GM18508 (cell line): ENCODE data around the gene DEXI.
"Not testable (repeated sequence)": the region's sequence is repeated elsewhere in the genome, so short reads cannot be mapped to it uniquely, and the experiment has no call there.

ENCODE experiments used
- ATAC-seq: cut with Tn5 transposase; IDR thresholded peaks from one replicate; pipeline ENCODE4 v1.9.1; 2021; ENCODE audit warnings: moderate number of reproducible peaks; ENCODE audit not compliant: insufficient read depth, unreplicated experiment

Gene DEXI

GRCh38 chr16:10944249-10945064 is 2.2 kb upstream of the DEXI start, which contains the start of gene CLEC16A:
TSS of gene CLEC16A (plus strand) at chr16:10944564. CDS start at chr16:10944718, 154 bp downstream.
- peak; percentile 42 for ATAC-seq

- ATAC-seq = no peak
These were observed 741 bp upstream of the DEXI start for GRCh38 chr16:10943064-10943353.

DNA sequence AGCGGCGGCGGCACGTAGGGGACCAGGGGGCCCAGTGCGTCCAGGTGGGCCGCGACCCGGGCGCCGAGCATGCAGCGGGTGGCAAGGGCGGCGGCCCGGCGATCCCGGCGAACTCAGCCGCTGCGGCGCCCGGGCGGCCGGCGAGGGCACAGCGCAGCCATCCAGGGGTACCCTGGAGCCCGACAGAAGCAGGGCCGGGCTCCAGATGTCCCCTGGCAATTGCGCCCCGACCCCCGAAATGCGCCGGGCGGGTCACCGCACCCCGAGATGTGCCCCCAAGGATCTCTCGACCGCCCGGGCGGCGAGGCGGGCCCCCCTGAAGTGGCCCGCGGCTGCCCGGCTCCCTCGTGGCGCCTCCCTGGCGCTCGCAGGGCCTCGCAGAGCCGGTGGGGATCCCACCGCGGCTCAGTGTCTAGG is 325 bp downstream of the DEXI start:
- not testable (repeated sequence) for ATAC-seq

- ATAC-seq = no peak
These were observed 938 bp downstream of the DEXI start for GRCh38 chr16:10941127-10941933.

- ATAC-seq = no peak
These were observed 1.7 kb downstream of the DEXI start for GRCh38 chr16:10940501-10941079.

GRCh38 chr16:10939649-10940234 is 2.5 kb downstream of the DEXI start:
- no peak for ATAC-seq

- ATAC-seq = no peak
These were observed 3.2 kb downstream of the DEXI start for GRCh38 chr16:10938796-10939648.

- no peak for ATAC-seq
These were observed 3.9 kb downstream of the DEXI start for GRCh38 chr16:10938321-10938720.

DNA sequence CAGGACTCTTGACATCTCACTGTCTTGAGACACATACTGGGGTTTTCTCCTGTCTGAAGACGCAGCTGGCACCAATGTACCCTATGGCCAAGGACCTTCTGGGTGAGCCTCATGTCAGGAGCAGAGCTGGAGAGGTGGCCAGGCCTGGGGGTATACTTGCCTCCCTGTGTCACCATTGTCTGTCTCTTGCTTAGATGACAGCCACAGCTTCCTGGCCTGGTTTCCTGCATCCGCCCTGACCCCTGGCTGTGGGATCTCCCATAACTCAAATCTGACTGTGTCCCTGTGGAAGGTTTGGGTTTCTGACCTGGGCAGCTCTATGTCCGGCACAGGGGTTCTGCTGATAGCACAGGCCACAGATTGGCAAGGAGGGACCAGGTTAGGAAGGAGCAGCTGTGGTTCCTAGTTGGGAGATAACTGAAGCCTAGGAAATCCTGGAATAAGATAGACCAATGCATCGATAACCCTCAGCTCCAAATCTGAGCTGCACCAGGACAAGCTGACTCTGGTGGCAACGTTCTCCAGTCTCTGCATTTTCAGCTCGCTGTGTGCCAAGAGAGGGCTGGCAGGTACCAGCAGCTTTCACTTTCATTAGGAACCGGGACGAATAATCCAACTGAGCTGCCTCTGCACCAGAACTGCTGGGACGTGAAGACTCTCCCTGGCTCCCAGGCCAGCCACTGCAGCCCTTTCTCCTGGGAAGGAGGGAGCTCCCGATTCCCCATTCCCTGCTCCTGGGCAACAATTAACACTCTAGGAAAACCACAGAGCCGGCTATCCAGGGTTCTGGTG is 5.0 kb downstream of the DEXI start:
- ATAC-seq = no peak

- no peak for ATAC-seq
These were observed 5.8 kb downstream of the DEXI start for GRCh38 chr16:10936272-10936984.

- ATAC-seq = no peak
These were observed 6.9 kb downstream of the DEXI start for GRCh38 chr16:10935226-10935915.

- ATAC-seq = no peak
These were observed 7.8 kb downstream of the DEXI start for GRCh38 chr16:10934325-10935107.

DNA sequence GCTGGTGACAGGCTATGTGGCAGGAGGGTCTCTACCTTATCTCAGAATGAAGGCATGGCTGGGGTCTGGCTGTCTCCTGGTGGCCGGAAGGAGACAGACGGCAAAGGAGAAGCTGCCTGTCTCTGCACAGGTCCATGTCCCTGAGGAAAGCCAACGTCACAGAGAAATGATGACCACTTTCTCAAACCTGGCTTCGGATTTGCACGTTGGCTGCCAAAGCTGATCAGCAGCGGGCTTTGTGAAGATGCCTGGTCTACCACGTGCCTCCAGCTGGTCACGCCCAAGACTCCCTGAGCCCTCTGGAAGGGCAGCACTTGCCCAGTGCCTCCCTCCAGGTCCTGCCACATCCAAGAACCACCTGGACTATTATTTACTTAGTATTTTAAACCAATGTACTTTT is 8.4 kb downstream of the DEXI start:
- ATAC-seq = no peak

- no peak for ATAC-seq
These were observed 9.1 kb downstream of the DEXI start for GRCh38 chr16:10932959-10933710.

GRCh38 chr16:10931977-10932632 is 10.2 kb downstream of the DEXI start:
- no peak for ATAC-seq

DNA sequence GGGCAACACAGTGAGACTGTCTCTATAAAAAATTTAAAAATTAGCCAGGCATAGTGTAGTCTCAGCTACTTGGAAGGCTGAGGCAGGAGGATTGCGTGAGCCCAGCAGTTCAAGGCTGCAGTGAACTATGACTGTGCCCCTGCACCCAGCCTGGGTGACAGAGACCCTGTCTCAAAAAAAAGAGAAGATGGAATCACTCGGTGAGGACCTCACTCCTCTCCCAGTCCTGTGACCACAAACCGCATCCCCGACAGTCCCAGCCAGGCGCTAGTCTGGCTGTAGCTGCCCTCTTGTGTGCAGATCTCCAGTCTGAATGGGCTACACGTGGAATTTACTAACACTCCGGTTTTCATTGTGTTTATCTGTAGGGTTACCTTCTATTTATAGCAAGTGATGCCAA is 11.1 kb downstream of the DEXI start:
- ATAC-seq = no peak
